Heart left ventricle (tissue), 13 donors: Measurements from ENCODE around the gene SMAD7.
A peak's percentile ranks its signal among the peaks of the same experiment; 100 is the strongest.

Source experiments
- POLR2A ChIP-seq, 2 donors: fragments of 450-650 bp; IDR thresholded peaks; one replicate each; pipeline ENCODE4 v1.6.1; 2017; ENCODE audit warnings: antibody characterized with exemption in 2 of 2, mild to moderate bottlenecking in 2 of 2, moderate library complexity in 2 of 2
- TF ChIP-seq, protein P1 (sequence below), 12 donors: fragments of 200-600 bp; sonication (generic) in 4 of 12; IDR thresholded peaks; one replicate each; pipeline versions ENCODE4 v1.5.0 to v1.8.0; 2018 to 2022; ENCODE audit warnings: antibody characterized with exemption in 12 of 12, mild to moderate bottlenecking in 5 of 12
- donor health status: ischemic (EF 13 %, LVEDD 7.1; RV severe dilation, severe dysfunction).
- donor health status: DM: no; HTN: yes; CAD: no.
- donor health status: DM: no; HTN: no; CAD: no.
- donor health status: ischemic (EF 25% LVEDD 6.9; RV normal size, moderate dysfunction).
- donor health status: ischemic (EF 25% LVEDD 5.7; RV mildly dilated, moderate dysfunction).
- donor health status: ischemic (EF 35%, LVEDD 5.7; RV mildly dilated, moderate dysfunction).
- donor health status: nonischemic (EF 11% LVEDD 7.7; RV severe dilation, severe dysfunction).
- donor health status: DM: yes; HTN: yes; CAD: no.
- donor health status: PGD.
- donor health status: ischemic (EF 29% LVEDD 5.4; RV normal size, mild dysfunction).
- donor health status: nonischemic (EF 23%, LVEDD 6.1; RV moderate dilation, normal function).

DNA sequence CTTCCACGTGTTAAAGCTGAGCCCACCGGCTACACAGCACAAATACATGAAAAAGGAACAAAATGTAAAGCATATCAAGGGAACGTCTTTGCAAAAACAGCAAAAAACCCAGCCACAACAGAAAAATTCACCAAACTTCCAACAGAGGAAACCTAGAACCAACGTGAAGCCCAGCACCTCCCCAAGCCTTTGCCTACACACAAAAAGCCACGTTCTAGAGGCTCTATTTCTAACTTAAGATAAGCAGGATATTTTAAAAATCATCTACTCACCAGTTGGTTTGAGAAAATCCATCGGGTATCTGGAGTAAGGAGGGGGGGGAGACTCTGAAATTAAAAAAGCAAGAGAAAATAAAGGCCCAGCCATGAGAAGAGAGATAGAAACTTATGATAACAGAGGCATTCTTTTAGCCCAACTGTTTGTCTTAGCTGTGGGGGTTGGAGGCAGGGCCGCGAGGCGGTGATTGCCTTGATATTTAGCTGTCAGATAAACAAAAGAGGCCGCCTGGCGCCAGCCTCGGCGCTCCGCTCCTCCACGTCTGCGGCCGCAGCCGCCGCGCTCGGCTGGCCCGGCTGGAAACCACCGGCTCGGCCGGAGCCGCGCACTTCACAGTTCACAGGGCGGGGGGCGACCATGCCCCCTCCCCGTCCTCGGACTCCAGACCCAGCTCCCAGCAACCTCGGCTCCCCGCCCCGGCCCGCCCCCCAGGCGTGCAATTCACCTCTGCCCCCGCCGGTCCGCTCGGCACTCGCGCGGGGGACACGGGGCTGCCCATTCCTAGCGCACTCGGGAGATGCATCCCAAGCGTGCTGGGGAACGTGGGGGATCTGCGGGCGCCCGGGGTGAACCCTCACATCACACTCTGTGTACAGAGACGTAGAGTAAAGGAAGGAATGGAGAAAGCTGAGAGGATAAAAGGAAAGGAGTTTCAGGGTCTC, 2.4 kb downstream of the SMAD7 start:
- TF ChIP-seq, protein P1, sequence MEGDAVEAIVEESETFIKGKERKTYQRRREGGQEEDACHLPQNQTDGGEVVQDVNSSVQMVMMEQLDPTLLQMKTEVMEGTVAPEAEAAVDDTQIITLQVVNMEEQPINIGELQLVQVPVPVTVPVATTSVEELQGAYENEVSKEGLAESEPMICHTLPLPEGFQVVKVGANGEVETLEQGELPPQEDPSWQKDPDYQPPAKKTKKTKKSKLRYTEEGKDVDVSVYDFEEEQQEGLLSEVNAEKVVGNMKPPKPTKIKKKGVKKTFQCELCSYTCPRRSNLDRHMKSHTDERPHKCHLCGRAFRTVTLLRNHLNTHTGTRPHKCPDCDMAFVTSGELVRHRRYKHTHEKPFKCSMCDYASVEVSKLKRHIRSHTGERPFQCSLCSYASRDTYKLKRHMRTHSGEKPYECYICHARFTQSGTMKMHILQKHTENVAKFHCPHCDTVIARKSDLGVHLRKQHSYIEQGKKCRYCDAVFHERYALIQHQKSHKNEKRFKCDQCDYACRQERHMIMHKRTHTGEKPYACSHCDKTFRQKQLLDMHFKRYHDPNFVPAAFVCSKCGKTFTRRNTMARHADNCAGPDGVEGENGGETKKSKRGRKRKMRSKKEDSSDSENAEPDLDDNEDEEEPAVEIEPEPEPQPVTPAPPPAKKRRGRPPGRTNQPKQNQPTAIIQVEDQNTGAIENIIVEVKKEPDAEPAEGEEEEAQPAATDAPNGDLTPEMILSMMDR (IDR thresholded peaks at IDR 0.05): peak in 1 of 12 donors; percentile 11
- no peak for TF ChIP-seq POLR2A (IDR thresholded peaks at IDR 0.05)
